HepG2 (cell line): Measurements from ENCODE around the gene STK25. TPM values are rescaled to one million over a fixed set of nuclear protein-coding genes. Genes with fewer than 3 reads are reported as not detected.

ENCODE experiments used
- FOXK1 ChIP-seq: sonication (generic); formaldehyde crosslinking; IDR thresholded peaks from 2 replicates; pipeline ENCODE4 v1.4.0; 2020; ENCODE audit warnings: low read depth, missing genetic modification reagents, borderline replicate concordance
- IRX3 ChIP-seq: sonication (generic); formaldehyde crosslinking; IDR thresholded peaks from 2 replicates; pipeline ENCODE4 v1.8.1; 2023; ENCODE audit warnings: mild to moderate bottlenecking, low read depth, missing genetic modification reagents, borderline replicate concordance
- PHB2 ChIP-seq: fragments of 450-650 bp; IDR thresholded peaks from 2 replicates; pipeline ENCODE4 v1.6.1; 2018; ENCODE audit not compliant: partially characterized antibody
- YY1 ChIP-seq: IDR thresholded peaks from 2 replicates; pipeline ENCODE4 v1.6.1; 2011; ENCODE audit warnings: low read length, low read depth, moderate library complexity, mild to moderate bottlenecking; ENCODE audit not compliant: insufficient read depth, insufficient replicate concordance
- ZNF274 ChIP-seq: sonication (generic); formaldehyde crosslinking; IDR thresholded peaks from 2 replicates; pipeline ENCODE4 v1.5.1; 2020; ENCODE audit warnings: mild to moderate bottlenecking, missing genetic modification reagents
- ZNF282 ChIP-seq: fragments of 450-650 bp; IDR thresholded peaks from 2 replicates; pipeline ENCODE4 v1.6.1; 2018; ENCODE audit not compliant: partially characterized antibody
- ZNF598 ChIP-seq: sonication (generic); formaldehyde crosslinking; IDR thresholded peaks from 2 replicates; pipeline ENCODE4 v1.5.1; 2020; ENCODE audit warnings: mild to moderate bottlenecking, missing genetic modification reagents, borderline replicate concordance
- ZNF607 ChIP-seq: sonication (generic); formaldehyde crosslinking; IDR thresholded peaks from 2 replicates; pipeline ENCODE4 v1.5.1; 2020; ENCODE audit warnings: missing genetic modification reagents, mild to moderate bottlenecking, borderline replicate concordance
- ZNF747 ChIP-seq: sonication (generic); formaldehyde crosslinking; IDR thresholded peaks from 2 replicates; pipeline ENCODE4 v1.8.1; 2023; ENCODE audit warnings: missing genetic modification reagents, mild to moderate bottlenecking, borderline replicate concordance
- polyA plus RNA-seq, 8 experiments: library from polyadenylated mRNA; depleted of rRNA in 3 of 8; stranded (reverse) in 7 of 8; unstranded in 1 of 8; fragments of >200 nt; fragmentation: Illumina TruSeq in 4 of 8; extraction: Trizol in 4 of 8; gene quantifications; 2 replicates each; pipeline versions ENCODE4 v1.2.1 to v1.2.3, GENCODE V29; 2011 to 2016; ENCODE audit warnings: low read depth in 4 of 8, missing spikeins in 1 of 8, mixed read lengths in 1 of 8; ENCODE audit not compliant: insufficient read depth in 1 of 8
- total RNA-seq, 5 experiments: library from RNA; depleted of rRNA; stranded (reverse); fragments of >200 nt; fragmentation: Illumina TruSeq; extraction: Trizol; gene quantifications; 2 replicates each; pipeline ENCODE4 v1.2.3, GENCODE V29; 2016; ENCODE audit warnings: low read depth in 1 of 5
- TF ChIP-seq, protein P1 (sequence below): sonication (generic); formaldehyde crosslinking; IDR thresholded peaks from 2 replicates; pipeline ENCODE4 v1.4.0; 2020; ENCODE audit warnings: missing genetic modification reagents, mild to moderate bottlenecking, borderline replicate concordance
- TF ChIP-seq, protein P2 (sequence below): fragments of 450-650 bp; IDR thresholded peaks from 2 replicates; pipeline ENCODE4 v1.6.1; 2017; ENCODE audit warnings: mild to moderate bottlenecking

Gene STK25
- total and polyA plus RNA-seq, 2 of the 13 experiments (the other 11 are each of a cell fraction or from before 2014, with no cell fraction given): 177 to 481 TPM

DNA sequence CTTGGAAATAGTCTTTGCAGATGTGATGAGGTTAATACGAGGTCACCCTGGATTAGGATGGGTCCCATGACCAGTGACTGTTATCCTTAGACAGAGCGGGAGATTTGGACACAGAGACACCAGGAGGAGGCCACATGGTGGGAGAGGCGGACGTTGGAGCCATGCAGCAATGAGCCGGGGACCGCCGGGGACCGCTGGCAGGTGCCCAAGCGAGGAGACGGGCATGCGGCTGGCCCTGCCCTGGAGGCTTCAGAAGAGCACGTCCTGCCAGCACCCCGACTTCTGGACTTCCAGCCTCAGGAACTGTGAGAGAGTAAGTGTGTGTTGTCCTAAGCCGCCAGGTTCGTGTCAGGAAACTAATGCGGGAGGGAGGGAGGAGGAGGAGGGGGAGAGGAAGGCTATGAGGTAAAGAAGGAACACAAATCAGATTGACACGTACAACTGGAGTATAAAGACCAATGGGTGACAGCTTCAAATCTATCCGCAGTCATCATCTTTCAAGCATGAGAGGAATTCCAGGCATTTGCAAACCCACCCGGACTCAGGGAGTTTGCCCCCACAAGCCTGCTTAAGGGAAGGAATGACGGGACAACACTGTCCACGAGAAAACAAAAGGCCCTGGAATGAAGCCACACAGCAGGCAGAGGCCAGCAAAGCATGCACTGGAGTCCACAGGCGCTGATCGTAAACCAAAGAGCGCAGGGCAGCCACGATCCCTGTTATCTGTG, 38.6 kb upstream of the STK25 start (continued):
- TF ChIP-seq, protein P1, sequence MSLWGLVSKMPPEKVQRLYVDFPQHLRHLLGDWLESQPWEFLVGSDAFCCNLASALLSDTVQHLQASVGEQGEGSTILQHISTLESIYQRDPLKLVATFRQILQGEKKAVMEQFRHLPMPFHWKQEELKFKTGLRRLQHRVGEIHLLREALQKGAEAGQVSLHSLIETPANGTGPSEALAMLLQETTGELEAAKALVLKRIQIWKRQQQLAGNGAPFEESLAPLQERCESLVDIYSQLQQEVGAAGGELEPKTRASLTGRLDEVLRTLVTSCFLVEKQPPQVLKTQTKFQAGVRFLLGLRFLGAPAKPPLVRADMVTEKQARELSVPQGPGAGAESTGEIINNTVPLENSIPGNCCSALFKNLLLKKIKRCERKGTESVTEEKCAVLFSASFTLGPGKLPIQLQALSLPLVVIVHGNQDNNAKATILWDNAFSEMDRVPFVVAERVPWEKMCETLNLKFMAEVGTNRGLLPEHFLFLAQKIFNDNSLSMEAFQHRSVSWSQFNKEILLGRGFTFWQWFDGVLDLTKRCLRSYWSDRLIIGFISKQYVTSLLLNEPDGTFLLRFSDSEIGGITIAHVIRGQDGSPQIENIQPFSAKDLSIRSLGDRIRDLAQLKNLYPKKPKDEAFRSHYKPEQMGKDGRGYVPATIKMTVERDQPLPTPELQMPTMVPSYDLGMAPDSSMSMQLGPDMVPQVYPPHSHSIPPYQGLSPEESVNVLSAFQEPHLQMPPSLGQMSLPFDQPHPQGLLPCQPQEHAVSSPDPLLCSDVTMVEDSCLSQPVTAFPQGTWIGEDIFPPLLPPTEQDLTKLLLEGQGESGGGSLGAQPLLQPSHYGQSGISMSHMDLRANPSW: peak; percentile 46; the same call in 1 of the 2 replicates
- TF ChIP-seq ZNF282 (no peak), ZNF607 (CRISPR knock-in tag) (peak; percentile 77; the same call in 1 of the 2 replicates), ZNF598 (CRISPR knock-in tag) (peak; percentile 59; the same call in 1 of the 2 replicates), FOXK1 (no peak), YY1 (no peak), PHB2 (no peak), ZNF747 (0 out of 2 replicates have a peak, but pooled peaks have one; percentile 48), ZNF274 (CRISPR knock-in tag) (peak; percentile 24; the same call in 1 of the 2 replicates), IRX3 (CRISPR knock-in tag) (no peak)
- TF ChIP-seq, protein P2, sequence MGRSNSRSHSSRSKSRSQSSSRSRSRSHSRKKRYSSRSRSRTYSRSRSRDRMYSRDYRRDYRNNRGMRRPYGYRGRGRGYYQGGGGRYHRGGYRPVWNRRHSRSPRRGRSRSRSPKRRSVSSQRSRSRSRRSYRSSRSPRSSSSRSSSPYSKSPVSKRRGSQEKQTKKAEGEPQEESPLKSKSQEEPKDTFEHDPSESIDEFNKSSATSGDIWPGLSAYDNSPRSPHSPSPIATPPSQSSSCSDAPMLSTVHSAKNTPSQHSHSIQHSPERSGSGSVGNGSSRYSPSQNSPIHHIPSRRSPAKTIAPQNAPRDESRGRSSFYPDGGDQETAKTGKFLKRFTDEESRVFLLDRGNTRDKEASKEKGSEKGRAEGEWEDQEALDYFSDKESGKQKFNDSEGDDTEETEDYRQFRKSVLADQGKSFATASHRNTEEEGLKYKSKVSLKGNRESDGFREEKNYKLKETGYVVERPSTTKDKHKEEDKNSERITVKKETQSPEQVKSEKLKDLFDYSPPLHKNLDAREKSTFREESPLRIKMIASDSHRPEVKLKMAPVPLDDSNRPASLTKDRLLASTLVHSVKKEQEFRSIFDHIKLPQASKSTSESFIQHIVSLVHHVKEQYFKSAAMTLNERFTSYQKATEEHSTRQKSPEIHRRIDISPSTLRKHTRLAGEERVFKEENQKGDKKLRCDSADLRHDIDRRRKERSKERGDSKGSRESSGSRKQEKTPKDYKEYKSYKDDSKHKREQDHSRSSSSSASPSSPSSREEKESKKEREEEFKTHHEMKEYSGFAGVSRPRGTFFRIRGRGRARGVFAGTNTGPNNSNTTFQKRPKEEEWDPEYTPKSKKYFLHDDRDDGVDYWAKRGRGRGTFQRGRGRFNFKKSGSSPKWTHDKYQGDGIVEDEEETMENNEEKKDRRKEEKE: no peak
